ENCODE results near the gene TMEM200C.

TMEM200C gene

GRCh38 chr18:5942591-5942990, 47.3 kb upstream of the TMEM200C start:
- CTCF ChIA-PET: interaction anchor here (0.6 to 0.9 kb wide), 3 partner anchors 17 to 868 kb away, joined by 3 to 6 read pairs (median 3); no protein-coding TSS in a partner anchor
- Histone ChIP-seq H3K27ac (ENCODE audit: extremely low read depth, low read depth, low read length) (no peak overlapping the region), H3K4me3 (ENCODE audit: low read depth, low read length) (no peak overlapping the region), H3K9me3 (ENCODE audit: control insufficient read depth, insufficient read depth, low read depth, low read length) (no peaks in the 10 kb centered on the region), H3K4me1 (ENCODE audit: control insufficient read depth, insufficient read depth, low read length) (0 out of 2 replicates have a peak, but pooled peaks cover 2% of the 10 kb centered on the region), H3K36me3 (ENCODE audit: control insufficient read depth in 2 of 2, insufficient read depth in 1 of 2, low read length in 2 of 2) (no peaks in the 10 kb centered on the region)
- TF ChIP-seq SALL2 (tag by site-specific recombination; IDR thresholded peaks at IDR 0.05; ENCODE audit: borderline replicate concordance): no peak
- no peak for TF ChIP-seq ZNF211 (tag by site-specific recombination; IDR thresholded peaks at IDR 0.05; ENCODE audit: low read depth)
- no peak for TF ChIP-seq BCL11B (tag by site-specific recombination; IDR thresholded peaks at IDR 0.05; ENCODE audit: low read depth)
- TF ChIP-seq GLI2 (tag by site-specific recombination; IDR thresholded peaks at IDR 0.05; ENCODE audit: borderline replicate concordance, low read depth): no peak
- no peak for TF ChIP-seq ELK4 (IDR thresholded peaks at IDR 0.05; ENCODE audit: borderline replicate concordance, low read depth, low read length)
- TF ChIP-seq ZNF585B (tag by site-specific recombination; IDR thresholded peaks at IDR 0.05): no peak
- TF ChIP-seq GLIS2 (tag by site-specific recombination; IDR thresholded peaks at IDR 0.05): no peak
- TF ChIP-seq TRIM28 (IDR thresholded peaks at IDR 0.05; ENCODE audit: borderline replicate concordance, low read length): no peak
- TF ChIP-seq ZNF555 (tag by site-specific recombination; conservative IDR thresholded peaks at IDR 0.05): no peak
- no peak for TF ChIP-seq ZFP37 (tag by site-specific recombination; IDR thresholded peaks at IDR 0.05)
- no peak for TF ChIP-seq ZNF843 (tag by site-specific recombination; IDR thresholded peaks at IDR 0.05)
- no peak for TF ChIP-seq ZNF121 (tag by site-specific recombination; IDR thresholded peaks at IDR 0.05)
- no peak for TF ChIP-seq ZNF837 (tag by site-specific recombination; IDR thresholded peaks at IDR 0.05)
- TF ChIP-seq HOXC10 (CRISPR knock-in tag; IDR thresholded peaks at IDR 0.05): no peak
- TF ChIP-seq ZNF155 (tag by site-specific recombination; IDR thresholded peaks at IDR 0.05): no peak
- no peak for TF ChIP-seq TCF7L2 (IDR thresholded peaks at IDR 0.05; ENCODE audit: borderline replicate concordance, low read depth, low read length)
- TF ChIP-seq ZSCAN23 (tag by site-specific recombination; IDR thresholded peaks at IDR 0.05): no peak
- POLR2A ChIA-PET: no interaction called here

- CTCF ChIA-PET: interaction anchor here (0.6 to 0.9 kb wide), 2 partner anchors 17 to 62 kb away, joined by 3 to 6 read pairs; no protein-coding TSS in a partner anchor
- POLR2A ChIA-PET: no interaction called here
- Histone ChIP-seq H3K4me3 (ENCODE audit: low read depth, low read length) (no peak overlapping the region), H3K4me1 (ENCODE audit: control insufficient read depth, insufficient read depth, low read length) (0 out of 2 replicates have a peak, but pooled peaks cover 2% of the 10 kb centered on the region), H3K9me3 (ENCODE audit: control insufficient read depth, insufficient read depth, low read depth, low read length) (no peaks in the 10 kb centered on the region), H3K36me3 (ENCODE audit: control insufficient read depth in 2 of 2, insufficient read depth in 1 of 2, low read length in 2 of 2) (no peaks in the 10 kb centered on the region), H3K27ac (ENCODE audit: extremely low read depth, low read depth, low read length) (no peak overlapping the region)
- TF ChIP-seq ZFHX2 (tag by site-specific recombination; conservative IDR thresholded peaks at IDR 0.05): no peak
- TF ChIP-seq ZSCAN4 (tag by site-specific recombination; IDR thresholded peaks at IDR 0.05): no peak
- TF ChIP-seq ZNF202 (tag by site-specific recombination; IDR thresholded peaks at IDR 0.05; ENCODE audit: borderline replicate concordance): no peak
- TF ChIP-seq KLF8 (tag by site-specific recombination; IDR thresholded peaks at IDR 0.05): no peak
- TF ChIP-seq ZNF530 (tag by site-specific recombination; IDR thresholded peaks at IDR 0.05; ENCODE audit: low read depth): no peak
- TF ChIP-seq ZFP41 (tag by site-specific recombination; IDR thresholded peaks at IDR 0.05; ENCODE audit: borderline replicate concordance): no peak
- TF ChIP-seq ZNF560 (tag by site-specific recombination; IDR thresholded peaks at IDR 0.05; ENCODE audit: borderline replicate concordance): no peak
- TF ChIP-seq ZBTB20 (tag by site-specific recombination; IDR thresholded peaks at IDR 0.05): no peak
- TF ChIP-seq ZSCAN18 (tag by site-specific recombination; IDR thresholded peaks at IDR 0.05): no peak
- TF ChIP-seq KLF9 (tag by site-specific recombination; IDR thresholded peaks at IDR 0.05; ENCODE audit: low read depth): no peak
- no peak for TF ChIP-seq ZNF639 (tag by site-specific recombination; IDR thresholded peaks at IDR 0.05)
- TF ChIP-seq ZBTB10 (tag by site-specific recombination; IDR thresholded peaks at IDR 0.05): no peak
Observed at GRCh38 chr18:5941890-5942289, 46.6 kb upstream of the TMEM200C start.

All from HEK293 (cell line).